ENCODE measurements around the gene HTR5A. TPM values are rescaled to one million over a fixed set of nuclear protein-coding genes. Genes with fewer than 3 reads are reported as not detected.
"Not testable (repeated sequence)": the region's sequence is repeated elsewhere in the genome, so short reads cannot be mapped to it uniquely, and the experiment has no call there.

The HTR5A gene
- total RNA-seq, result not detected

DNA sequence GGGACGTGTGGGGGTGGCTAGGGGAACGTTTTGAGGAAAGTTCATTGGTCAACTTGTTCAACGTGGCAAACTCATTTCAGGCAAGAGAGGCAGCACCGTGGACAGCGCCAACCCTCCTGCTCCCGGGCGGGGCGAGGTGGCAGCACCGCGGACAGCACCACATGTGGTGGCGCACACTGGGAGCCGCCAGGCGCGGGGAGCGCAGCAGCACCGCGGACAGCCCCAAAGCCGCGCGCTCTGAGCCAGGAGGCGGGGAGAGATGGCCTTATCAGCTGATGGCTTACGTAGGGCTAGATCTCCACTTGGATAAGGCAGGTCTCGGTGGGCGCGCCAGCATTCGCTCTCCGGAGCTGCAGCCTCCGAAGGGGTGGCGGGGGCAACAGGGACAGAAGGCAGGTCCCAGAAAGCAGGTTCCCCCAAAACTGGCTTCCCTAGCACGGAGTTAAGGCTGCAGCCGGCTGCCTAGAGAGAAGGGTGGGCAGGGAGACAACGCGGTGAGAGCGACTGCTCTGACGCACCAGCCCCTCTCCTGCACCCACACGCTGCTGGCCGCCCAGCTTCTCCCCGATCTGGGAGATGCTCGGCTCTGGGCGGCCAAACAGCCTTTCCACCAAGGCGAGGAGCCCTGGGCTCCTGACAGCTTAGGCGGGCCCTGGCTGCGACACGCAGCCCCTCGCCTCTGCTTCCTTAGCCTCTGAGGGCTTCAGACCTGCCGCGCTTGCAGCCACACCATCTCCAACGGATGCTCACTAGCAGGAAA, at the start of gene HTR5A:
TSS of gene HTR5A (plus strand) at position 333 of the 760 bp plus-strand sequence. CDS start 576 bp downstream, outside the sequence.
- peak; percentile 97 for ATAC-seq

DNA sequence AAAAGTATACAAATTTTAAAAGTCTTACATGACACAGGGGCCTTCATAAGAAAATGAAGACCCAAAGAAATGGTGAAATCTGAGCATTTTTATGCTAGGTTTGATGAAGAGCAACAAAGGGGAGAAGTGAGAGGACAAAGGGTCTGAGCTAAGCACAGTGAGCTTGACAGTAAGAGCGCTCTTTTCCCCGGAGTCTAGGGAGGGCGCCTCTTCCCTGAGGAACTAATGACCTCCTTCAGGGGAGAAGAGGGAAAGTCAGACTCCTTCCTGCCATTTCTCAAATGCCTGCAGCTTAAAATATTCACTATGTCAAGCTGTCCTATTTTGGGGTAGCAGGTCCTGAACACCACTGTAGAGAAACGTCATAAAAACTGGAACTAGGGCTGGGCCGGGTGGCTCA, 49.1 kb upstream of the HTR5A start:
- ATAC-seq, result no peak

DNA sequence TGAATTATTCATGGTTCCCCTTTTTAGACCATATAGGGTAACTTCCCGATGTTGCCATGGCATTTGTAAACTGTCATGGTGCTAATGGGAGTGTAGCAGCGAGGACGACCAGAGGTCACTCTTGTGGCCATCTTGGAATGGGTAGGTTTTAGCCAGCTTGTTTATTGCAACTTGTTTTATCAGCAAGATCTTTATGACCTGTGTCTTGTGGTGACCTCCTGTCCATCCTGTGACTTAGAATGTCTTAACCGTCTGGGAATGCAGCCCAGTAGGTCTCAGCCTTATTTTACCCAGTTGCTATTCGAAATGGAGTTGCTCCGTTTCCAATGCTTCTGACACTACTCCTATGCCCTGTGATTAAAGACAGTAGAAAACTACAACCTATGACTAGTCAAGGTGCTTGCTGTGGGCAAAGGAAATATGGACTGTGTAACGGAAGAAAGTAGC, 48.4 kb upstream of the HTR5A start:
- ATAC-seq, result no peak

DNA sequence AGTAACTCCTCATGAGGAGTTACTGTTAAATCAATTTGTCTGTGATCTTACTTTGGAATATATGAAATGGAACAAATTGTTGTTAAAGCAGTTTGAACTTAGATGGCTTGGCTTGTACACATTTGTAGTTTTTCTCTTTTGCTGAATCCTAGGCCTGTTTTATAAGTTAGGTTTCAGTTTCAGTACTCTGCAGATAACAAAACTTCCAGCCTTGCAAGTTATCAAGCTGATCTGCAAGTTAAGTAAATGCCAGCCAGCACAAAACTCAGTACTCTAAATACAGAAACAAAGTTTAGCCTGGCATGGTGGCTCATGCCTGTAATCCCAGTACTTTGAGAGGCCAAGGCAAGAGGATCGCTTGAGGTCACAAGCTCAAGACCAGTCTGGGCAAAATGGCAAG, 42.2 kb upstream of the HTR5A start:
- ATAC-seq, result no peak

DNA sequence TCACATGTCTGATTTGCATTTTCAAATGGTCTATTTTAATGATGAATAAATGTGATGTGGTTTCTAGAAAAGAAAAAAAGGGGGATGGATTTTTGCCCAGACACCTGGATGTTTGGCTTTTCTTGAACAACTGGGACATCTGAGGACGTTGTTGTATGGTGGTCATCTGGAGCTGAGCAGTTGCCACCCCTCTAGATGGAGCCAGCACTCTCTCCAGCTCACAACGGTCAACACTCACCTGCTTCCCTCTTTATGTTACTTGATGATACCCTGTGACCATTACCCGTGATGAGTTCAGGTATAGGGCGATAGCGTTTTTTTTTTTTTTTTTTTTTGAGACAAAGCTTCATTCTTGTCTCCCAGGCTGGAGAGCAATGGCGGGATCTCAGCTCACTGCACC, 37.1 kb upstream of the HTR5A start:
- ATAC-seq, result no peak

DNA sequence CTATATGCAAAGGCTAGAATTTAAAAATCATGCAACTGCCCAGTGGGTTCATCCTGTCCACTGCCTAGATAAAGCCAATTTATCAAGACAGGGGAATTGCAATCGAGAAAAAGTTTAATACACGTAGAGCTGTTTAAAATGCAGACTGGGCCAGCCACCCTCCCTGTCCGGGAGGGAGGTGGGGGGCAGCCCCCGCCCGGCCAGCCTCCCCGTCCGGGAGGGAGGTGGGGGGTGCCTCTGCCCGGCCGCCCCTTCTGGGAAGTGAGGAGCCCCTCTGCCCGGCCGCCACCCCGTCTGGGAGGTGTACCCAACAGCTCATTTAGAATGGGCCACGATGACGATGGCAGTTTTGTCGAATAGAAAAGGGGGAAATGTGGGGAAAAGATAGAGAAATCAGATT, 35.6 kb upstream of the HTR5A start:
- ATAC-seq, result not testable (repeated sequence)

DNA sequence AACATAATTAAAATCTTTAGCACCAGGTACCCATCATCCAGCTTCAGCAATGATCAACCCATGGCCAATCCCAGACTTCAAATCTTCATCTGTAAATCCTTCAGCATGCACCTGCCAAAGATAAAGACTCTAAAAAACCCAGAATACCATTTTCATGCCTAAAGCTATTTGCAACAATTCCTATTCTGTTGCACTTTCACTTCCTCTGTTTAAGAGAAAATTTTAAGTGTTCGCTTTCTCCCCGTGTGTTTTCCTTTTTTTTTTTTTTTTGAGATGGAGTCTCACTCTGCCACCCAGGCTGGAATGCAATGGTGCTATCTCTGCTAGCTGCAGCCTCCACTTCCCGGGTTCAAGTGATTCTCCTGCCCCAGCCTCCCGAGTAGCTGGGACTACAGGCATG, 31.8 kb upstream of the HTR5A start:
- ATAC-seq, result no peak

DNA sequence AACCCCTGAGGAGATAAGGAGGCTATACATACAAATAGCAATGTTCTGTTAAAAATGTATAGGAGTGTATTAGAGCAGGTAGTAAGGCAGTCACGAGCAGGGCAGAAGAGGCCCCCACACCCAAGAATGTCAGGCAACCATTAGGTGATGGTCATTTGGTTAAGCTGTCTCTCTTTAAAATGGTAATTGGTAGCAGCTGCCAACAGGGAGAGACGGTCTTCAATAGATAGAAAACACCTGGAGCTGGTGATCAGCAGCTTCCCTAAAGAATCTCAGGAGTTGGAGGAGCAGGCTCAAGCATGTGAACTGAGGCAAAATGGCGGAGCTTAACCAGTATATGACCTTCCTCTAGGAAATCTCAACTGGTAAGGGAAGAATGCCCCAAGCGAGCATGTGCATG, 26.4 kb upstream of the HTR5A start:
- no peak for ATAC-seq

DNA sequence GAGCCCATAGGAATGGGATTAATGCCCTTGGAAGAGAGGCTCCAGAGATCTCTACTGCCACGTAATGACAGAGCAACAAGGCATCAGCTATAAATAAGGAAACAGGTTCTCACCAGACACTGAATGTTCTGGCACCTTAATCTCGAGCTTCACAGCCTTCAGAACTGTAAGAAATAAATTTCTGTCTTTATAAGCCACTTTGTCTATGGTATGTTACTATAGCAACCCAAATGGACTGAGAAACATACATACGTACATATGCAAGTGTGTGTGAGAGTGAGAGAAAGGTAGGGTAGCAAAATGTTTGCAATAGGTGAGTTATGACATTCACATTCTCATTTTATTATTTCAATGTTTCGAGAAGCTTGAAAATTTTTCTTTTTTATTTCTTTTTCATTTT, 22.1 kb upstream of the HTR5A start:
- ATAC-seq, result no peak

DNA sequence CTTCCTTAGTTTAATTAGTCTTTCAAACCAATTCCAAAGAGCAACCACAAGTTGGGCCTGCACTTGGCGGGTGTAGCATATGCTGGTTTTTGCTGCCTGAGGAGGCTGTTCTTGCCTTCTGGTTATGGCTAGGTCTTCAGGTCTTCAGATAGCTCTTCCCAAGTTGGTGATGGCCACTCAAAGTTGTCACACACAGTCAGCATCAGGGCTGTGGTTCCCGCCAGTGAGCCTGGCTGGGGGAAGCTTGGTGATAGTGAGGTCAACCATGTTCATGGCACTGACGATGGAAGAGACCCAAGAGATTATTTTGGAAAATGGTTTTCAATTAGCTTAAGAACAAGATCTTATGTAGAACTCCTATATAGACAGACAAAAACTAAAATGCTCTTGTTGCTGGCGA, 18.8 kb upstream of the HTR5A start:
- no peak for ATAC-seq

DNA sequence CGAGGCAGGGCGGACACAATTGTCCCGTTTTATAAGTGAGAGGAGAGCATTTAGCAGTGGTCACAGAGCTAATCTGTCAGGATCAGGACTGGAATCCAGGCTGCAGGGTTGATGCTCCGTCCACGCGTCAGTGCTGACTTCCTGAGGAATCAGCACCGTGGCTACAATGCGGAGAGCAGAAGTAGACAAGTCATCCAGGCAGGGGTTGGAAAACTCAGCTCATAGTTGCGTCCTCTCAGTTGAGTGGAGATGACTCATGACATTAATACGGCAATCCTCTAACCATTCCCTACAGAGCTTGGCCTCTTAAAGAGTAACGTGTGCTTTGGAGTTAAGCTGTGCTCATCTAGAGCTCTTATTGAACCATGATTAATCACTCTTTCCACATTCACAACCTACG, 17.1 kb upstream of the HTR5A start:
- no peak for ATAC-seq

DNA sequence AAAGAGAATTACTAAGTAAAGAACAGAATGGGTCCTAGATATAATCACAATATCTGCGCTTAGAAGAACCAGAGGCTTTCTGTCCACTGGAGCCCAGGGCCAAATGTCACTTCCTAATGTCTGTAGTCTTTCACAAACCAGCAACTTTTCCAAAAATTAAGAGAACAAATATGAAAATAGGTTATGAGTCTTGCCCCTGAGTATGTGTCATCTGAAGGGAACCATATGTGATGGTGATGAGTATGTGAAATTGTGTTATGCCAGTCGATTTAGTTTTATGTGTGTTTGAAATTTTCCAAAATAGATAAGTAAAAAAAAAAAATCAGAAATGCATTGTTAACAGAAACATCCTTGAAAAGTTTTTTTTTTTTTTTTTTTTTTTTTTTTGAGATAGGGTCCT, 15.4 kb upstream of the HTR5A start:
- ATAC-seq, result no peak

DNA sequence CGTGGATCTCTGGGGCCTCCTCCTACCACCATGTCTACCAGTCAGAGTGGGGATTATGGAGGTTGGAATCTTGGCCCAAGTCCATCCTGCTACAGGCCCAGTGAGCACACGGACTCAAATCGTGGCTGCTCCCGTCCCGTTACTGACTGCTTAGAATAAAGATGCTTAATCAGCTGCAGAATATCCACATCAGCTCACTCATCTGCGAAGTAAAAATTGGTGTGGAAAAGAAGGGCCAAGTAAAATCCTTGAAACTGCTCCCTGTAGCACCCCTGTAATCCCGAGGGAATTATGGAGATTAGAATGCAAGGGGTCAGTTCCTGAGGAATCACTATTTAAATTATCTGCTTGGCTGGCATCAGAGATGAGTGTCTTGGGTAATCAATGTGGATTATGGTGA, 13.0 kb upstream of the HTR5A start:
- ATAC-seq, result no peak

DNA sequence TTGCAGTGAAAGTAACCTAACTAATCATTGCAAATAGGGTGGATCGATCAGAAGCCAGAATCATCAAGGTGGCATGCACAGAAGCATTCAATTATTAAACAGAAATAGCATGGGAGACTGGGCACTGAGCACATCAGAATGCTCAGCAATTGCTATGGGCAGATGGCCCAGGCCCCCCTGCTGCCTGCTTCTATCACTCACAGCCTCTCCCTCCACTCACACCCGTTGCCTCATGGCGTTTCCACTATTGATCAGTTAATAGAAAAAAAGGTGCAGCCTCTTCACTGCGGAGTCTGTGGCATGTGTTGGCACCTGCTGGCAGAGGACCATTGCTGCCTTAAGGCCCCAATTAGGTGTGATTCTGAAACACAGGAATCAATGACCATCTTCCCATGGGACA, 11.2 kb upstream of the HTR5A start:
- no peak for ATAC-seq

DNA sequence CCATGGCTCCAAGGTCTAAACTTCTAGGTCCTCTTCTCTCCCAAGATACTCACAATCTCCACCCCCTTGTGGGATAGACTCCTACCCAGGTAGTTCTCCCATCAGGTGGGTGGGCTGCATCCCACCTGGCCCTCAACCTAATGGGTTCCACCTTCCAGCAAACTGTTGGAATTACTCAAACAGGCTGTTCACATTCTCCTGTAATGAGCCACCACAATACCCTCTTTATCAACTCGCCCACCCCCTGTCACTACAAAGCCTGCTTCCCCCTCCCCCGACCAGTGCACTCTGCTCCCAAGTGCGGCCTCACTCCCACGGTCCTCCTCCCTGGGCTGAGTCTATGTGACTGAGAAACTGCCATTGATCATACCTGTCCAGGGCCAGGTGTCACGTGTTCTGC, 10.4 kb upstream of the HTR5A start:
- ATAC-seq, result no peak

DNA sequence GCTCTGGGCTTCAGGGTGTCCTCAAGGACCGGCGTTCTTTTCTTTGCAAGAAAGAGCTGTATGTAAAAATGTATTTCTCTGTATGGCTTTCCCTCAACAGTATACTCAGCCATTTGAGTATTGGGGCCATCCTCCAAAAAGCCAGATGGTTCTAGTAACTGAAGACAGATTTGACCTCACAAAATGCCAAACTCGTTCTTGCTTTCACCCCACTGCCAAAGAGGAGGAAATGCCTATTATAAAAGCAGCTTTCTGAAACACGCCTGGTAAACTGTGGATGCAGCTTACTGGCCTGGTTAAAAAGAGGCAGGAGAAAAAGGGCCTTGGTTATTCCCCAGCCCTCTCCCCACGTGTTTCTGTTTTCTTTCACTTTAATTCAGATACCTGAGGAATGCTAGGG, 7.7 kb upstream of the HTR5A start:
- no peak for ATAC-seq

DNA sequence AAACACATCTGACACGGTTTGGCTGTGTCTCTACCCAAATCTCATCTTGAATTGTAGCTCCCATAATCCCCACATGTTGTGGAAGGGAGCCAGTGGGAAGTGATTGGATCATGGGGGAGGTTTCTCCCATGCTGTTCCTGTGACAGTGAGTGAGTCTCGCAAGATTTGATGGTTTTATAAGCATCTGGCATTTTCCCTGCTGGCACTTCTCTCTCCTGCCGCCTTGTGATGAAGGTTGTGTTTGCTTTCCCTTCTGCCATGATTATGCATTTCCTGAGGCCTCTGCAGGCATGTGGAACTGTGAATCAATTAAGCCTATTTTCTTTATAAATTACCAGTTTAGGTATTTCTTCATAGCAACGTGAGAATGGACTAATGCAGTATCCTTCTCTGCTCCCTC, 5.9 kb upstream of the HTR5A start:
- ATAC-seq, result no peak

DNA sequence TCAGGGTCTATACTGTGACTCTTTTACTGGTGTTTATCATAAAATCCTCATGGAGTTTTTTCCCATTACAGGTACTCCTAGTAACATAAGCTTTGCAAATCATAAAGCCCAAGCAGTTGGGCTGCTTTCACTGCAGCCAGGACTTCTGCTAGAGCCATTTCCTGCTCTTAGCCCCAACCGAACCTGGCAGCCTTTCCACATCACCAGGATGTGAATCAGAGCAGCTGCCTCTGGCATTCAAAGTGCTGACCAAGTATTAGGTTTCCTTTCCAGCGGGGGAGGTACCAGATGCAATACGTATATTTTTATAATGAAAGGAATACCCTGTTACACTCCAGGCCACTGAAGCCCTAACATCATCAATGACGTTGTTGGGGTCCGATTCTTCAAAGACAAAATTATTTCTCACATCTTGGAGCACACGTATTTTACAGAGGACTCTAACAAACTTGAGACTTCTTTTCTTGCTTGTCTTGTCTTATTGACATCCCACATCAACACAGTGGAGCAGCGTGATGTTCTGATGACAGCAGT, 3.6 kb upstream of the HTR5A start:
- no peak for ATAC-seq

DNA sequence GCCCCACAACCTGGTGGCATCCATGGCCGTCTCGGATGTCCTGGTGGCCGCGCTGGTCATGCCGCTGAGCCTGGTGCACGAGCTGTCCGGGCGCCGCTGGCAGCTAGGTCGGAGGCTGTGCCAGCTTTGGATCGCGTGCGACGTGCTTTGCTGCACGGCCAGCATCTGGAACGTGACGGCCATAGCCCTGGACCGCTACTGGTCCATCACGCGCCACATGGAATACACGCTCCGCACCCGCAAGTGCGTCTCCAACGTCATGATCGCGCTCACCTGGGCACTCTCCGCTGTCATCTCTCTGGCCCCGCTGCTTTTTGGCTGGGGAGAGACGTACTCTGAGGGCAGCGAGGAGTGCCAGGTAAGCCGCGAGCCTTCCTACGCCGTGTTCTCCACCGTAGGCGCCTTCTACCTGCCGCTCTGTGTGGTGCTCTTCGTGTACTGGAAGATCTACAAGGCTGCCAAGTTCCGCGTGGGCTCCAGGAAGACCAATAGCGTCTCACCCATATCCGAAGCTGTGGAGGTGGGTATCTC, 1.1 kb downstream of the HTR5A start:
- ATAC-seq, result no peak

DNA sequence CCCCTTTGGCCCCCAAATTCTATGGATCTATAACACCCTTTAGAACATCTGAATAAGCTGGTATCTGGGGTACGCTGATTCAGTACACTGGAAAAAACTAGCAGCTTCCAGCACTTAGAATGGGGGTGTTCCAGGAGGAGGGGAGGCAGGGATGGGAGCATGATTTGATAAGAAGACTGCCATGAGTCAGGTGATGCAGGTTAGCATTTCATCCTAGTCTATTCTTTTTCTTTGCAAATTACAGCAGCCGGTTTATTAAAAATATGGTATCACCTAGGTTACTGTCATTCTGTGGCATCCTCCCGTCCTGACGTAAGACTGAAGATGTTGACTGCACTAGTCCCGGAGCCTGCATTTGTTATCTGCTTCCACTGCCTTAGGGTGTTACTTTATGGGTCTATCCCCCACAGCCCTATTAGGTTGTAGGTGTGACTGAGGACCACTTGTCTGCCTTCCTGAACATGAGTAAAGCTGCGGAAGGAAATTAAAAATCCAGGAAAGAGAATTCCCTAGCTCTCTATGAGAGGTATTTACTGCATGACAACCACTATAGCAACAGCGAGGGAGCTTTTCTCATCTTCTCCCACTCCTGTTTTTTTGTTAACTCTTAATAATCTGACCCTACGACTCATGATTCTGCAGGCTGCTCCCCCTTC, 1.9 kb downstream of the HTR5A start:
- no peak for ATAC-seq

DNA sequence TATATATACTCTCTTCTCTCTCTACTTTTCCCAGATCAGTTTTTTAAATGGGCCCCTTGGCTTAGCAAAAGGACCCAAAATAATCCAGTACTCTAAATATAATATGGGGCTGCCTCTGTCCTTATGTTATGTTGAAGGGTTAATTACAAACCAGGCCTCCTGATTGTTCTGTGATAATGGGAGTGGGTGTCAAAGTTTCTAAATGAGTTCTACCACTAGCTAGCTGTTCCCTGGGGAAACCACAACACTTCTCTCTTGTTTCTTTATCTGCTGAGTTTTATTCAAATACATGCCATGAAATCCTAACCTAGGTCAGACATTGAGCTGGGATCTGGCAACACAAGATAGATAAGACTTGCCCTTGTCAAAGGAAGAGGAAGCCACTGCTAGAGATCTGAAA, 3.8 kb downstream of the HTR5A start:
- no peak for ATAC-seq

DNA sequence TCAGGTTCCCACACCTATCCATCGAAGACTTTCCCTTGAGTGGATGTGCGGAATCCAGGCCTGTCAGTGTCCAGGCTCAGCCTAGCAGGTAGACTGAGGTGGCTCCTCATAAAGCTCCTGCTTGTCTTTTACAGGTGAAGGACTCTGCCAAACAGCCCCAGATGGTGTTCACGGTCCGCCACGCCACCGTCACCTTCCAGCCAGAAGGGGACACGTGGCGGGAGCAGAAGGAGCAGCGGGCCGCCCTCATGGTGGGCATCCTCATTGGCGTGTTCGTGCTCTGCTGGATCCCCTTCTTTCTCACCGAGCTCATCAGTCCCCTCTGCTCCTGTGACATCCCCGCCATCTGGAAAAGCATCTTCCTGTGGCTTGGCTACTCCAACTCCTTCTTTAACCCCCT, 13.9 kb downstream of the HTR5A start:
- ATAC-seq, result no peak

DNA sequence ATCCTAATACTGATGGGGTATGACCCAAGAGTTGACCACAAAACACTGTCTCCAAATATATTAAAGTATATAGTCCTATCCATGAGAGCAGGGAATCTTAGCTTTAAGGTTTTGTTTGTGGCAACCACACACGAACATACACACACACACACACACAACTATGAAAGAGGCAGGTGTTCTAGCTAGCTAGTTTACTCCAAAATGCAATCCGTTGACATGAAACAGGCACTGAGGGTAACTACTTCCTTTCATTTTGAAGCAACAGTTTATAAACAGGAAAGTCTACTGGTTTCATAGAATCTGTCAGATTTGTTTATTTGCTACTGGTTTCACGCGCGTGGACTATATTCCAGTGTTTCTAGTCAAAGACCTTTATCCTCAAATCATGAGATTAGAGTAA, 14.8 kb downstream of the HTR5A start:
- no peak for ATAC-seq

DNA sequence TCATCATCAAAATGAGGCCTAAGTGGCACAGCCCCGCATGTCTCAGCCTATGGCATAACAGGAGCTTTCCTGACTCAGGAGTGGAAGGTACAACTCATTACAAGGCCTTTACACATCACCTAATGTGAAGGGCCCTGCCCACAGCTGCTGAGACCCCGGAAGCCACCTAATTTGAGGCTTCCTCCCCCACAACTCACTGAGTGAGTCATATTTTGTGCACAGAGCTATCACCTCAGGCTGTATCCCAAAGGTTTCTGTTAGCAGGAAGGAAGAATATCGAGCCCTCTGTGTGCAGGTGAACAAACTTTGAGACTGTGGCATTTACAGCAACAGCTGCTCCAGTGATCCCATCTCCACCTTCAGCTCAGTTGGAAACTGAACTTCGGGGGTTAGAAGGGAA, 20.6 kb downstream of the HTR5A start:
- no peak for ATAC-seq

Measured in esophagus mucosa (tissue), 1 donor.